Measurements from ENCODE around the gene GUCD1. TPM values are rescaled to one million over a fixed set of nuclear protein-coding genes. Genes with fewer than 3 reads are reported as not detected.

Gene GUCD1
- total RNA-seq, 1 experiment from 2014 or later: 48.7 TPM

Other genes with a start within 250 kb of the GUCD1 start
- gene ADORA2A, start 127.5 kb downstream of the GUCD1 start, total RNA-seq (2021; ENCODE audit: unreplicated experiment): 3.6 TPM
- gene UPB1, start 59.8 kb downstream of the GUCD1 start, total RNA-seq (2021; ENCODE audit: unreplicated experiment): 0.27 TPM
- gene SNRPD3, start 861 bp upstream of the GUCD1 start, total RNA-seq (2021; ENCODE audit: unreplicated experiment): 144 TPM
- 7.9 TPM for gene LRRC75B, start 37.9 kb upstream of the GUCD1 start, total RNA-seq (2021; ENCODE audit: unreplicated experiment)
- gene GGT1, start 48.1 kb upstream of the GUCD1 start, total RNA-seq (2021; ENCODE audit: unreplicated experiment): 14.0 TPM
- gene PIWIL3, start 219.6 kb upstream of the GUCD1 start, total RNA-seq (2021; ENCODE audit: unreplicated experiment): not detected